Amniotic stem cell (primary cell): ENCODE results near the gene VSIG10L2.

Source experiments
- DNase-seq: peaks from one replicate; lab custom pipeline; 2025; lab: John Stamatoyannopoulos, UW

Gene VSIG10L2

DNA sequence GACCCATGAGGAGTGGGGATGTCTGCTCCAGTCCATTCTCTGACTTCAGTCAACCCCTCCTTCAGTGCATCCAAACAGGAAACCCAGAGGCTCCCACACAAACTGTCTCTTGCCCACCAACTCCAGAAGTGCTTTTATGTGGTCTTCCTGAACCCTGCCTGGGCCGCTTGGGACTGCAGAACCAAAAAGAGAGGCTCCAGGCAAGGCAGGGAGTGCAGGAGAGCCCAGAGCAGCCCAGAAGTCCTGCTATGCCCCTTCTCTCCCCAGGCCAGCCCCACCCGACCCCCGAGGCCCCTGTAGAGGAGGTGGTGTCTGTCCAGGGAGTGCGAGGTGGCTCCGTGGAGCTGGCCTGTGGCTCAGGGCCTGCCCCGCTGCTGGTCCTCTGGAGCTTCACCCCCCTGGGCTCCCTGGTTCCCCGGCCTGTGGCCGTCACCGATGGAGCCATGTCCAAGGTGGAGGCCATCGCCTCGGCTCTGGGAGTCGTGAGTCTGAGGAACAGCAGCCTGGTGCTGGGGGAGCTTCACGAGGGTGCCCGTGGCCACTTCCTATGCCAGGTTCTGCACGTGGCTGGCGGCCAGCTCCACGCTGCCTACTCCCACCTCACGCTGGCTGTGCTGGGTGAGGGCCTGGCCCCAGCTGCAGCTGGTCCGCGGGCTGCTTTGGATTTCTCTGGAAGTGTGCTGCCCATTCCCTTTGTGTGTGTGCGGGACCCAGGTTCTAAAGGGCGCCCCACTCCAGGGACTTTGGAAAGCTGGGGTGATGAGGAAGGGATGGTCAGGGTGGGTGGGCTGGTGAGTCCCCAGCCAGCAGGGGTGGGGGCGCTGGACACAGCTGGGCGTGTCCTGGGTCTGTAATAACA is 1.8 kb downstream of the VSIG10L2 start:
- DNase-seq = no peak

- no peak for DNase-seq
These were observed 2.6 kb downstream of the VSIG10L2 start for GRCh38 chr11:125948278-125949051.

DNA sequence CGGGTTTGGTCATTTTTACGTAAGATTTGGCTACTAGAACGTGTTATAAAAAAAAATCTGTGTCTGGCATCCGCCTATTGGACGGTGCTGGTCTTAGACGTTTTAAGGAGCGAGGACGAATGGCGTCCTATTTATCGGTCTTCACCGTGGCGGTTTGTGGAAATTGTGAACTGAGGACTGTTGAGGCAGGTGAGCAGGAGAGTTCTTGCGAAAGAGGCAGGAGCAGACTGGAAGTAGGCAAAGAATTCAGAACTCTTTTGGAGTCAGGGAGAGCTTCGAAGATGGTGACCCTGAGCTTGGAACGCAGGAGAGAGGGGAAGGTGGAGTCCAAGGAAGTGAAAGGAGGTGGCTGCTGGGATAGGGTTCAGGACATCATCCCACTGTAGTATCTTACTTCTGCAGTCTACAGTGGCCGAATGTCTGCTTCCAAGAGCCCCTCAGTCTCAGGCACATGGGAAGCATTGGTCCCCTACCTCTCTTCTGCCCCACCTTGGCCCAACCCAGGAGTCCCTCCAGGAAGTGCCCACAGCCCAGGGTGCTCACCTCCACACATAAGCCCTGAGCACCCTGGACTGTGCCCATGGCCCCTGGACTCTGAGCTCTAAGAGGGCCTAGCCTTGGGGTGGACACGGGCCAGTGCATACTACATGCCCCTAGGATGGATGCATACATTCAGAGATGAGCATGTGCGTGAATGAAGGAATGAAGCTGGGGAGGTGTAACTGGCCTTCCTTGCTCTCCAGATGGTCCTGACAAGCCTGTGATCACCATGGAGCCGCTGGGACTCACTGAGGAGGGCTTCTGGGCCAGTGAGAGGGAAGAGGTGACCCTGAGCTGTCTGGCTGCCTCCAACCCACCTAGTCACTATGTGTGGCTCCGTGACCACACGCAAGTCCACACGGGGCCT is 3.7 kb downstream of the VSIG10L2 start:
- DNase-seq = no peak

DNA sequence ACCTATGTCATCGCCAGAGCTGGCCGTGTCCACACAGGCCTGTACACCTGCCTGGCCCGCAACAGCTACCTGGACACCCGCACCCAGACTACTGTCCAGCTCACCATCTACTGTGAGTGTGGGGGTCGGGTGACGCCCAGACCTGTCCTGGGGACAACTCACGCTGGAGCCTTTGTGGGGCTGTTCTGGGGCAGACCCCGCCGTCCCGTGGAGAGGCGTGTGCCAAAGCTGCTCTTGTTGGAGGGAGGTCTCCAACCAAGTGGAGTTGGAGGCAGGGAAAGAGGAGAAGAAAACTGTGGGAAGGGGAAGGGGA is 4.3 kb downstream of the VSIG10L2 start:
- DNase-seq = no peak

DNA sequence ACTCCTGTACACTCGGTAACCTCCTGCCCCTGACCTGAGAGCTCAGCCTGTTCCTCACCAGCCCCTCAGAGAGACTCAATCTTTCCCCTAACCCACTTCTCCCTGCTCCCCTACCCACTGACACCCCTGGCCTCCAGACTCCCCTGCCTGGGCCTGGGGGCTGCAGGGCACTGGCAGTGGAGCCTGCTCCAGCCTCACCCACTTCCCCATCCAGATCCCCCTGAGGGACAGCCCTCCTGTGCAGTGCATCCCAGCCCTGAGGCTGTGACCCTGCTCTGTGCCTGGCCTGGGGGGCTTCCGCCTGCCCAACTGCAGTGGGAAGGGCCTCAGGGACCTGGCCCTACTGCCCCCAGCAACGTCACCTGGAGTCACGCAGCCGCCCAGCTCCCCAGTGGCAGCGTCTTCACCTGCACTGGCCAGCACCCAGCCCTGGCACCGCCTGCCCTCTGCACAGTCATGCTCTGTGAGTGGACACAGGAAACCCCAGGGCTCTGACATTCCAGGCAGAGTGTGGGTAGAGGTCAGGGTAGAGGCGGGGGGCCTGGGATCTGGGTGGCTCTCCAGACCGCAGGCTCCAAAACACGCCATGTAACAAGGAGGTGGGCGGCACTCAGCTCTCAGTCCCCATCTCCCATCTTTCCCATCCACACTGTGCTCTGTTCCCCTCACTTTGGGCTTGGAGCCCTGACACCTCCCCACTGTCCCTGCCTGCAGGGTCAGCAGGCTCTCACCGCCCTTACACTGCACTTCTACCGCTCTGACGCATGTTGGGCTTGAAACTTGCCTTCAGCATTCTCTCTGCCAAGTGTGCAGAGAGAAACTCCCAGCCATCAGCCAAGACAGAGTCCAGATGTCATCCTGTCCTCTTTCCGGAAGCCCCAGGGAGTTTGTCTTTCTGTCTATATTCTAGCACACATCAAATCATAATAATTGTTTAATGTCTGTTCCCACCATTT is 5.1 kb downstream of the VSIG10L2 start:
- no peak for DNase-seq

DNA sequence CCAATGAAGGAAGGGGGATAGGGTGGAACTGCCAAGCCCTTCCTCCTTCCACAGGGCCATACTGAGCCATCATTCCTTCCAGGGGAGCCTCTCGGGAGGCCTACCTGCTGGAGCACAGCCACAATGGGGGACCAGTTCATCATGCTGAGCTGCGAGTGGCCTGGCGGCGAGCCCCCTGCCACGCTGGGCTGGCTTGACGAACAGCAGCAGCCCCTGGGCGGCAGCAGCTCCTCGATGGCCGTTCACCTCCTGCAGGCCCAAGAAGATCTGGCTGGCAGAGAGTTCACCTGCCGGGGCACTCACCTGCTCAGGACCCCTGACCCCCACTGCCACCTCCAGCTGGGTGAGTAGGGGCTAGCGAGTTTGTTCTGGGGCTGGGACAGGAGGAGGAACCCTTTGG is 5.9 kb downstream of the VSIG10L2 start:
- DNase-seq = no peak

DNA sequence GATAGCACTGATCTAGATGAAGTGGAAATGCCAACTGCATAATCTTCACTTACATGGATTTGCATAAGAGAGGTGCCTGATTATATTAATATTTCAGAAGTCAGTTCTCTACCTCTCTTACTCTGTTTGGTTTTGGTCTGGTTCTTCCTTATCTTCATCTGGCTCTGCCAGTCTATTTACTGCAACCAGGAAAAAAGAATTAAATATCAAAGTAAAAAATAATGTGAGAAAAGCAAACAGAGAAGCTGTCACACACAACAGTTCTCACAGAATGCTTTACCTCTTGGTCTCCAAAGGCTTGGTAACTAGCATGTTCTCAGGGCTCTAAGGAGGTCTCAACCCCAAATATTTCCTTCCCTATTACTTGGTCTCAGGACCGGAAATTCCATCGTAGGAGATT is 6.7 kb downstream of the VSIG10L2 start:
- DNase-seq = no peak

GRCh38 chr11:125952973-125953372 is 7.1 kb downstream of the VSIG10L2 start:
- no peak for DNase-seq

DNA sequence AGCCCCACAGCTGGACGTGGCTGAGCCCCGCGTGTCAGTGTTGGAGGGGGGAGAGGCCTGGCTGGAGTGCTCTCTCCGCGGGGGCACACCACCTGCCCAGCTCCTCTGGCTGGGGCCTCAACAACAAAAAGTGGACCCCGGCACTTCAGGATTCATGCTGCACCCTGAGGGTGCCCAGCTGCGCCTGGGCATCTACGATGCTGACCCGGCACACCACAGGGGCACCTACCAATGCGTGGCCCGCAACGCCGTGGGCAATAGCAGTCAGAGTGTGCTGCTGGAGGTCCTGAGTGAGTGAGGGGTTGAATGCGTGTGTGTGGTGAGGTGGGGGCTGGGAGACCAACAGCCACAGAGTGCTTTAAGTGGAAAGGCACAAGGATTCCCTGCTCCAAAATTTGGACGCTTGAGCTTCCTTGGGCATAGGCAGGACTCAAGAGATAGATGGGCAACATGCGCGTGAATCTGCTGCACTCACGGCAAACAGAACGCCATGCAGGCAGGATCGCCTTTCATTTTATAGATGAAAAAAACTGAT is 7.6 kb downstream of the VSIG10L2 start:
- no peak for DNase-seq

- no peak for DNase-seq
These were observed 8.5 kb downstream of the VSIG10L2 start for GRCh38 chr11:125954123-125954944.

DNA sequence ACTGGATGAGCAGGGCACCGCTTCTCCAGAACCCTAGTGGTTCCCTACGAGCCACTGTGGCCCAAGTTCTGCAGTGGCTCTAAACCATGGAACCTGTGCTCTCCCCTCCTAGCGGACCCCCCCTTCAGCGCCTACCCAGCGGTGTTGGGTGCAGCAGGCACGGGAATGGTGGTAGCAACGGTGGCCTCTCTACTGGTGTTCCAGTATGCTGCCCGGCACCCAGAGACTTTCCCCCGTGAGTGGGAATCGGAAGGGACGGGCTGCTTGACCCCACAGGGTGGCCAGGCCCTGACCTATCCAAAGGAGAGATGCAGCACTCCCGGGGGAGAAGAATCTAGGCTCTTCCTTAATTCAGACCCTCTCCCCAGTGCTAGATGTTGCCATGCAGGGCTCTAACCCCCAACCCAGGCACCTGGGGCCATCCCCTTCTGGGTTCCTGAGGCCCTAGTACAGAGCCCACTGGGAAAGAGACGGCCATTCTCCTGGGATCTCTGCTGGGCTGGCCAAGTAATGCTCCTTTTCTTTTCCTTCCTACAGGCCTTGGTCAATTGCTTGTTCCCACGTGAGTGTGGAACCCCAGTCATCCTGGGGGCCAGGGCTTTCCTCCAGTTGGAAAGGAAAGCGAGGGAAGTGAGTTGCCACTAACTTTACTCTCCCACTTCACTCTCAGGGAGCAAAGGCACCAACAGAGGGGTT is 9.2 kb downstream of the VSIG10L2 start:
- no peak for DNase-seq

DNA sequence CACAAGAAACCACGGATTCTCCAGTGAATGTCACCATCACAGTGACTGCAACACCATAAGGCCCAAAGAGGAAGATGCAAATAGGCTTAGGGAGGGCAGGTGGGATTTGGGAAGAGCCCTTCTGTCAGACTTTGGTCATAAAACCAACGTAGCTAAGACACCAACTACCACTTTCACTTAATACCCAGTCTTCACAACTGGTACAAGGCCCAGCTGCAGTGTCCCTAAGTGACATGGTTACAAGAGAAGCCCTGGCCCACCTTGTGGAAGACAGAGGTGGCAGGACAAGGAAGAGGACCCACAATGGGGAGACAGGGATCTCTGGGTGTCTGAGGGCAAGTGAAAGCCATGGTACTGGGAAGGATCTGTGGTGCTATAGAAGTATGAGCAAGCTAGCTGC is 10.0 kb downstream of the VSIG10L2 start:
- DNase-seq = no peak

GRCh38 chr11:125956391-125957134 is 10.7 kb downstream of the VSIG10L2 start:
- no peak for DNase-seq

DNA sequence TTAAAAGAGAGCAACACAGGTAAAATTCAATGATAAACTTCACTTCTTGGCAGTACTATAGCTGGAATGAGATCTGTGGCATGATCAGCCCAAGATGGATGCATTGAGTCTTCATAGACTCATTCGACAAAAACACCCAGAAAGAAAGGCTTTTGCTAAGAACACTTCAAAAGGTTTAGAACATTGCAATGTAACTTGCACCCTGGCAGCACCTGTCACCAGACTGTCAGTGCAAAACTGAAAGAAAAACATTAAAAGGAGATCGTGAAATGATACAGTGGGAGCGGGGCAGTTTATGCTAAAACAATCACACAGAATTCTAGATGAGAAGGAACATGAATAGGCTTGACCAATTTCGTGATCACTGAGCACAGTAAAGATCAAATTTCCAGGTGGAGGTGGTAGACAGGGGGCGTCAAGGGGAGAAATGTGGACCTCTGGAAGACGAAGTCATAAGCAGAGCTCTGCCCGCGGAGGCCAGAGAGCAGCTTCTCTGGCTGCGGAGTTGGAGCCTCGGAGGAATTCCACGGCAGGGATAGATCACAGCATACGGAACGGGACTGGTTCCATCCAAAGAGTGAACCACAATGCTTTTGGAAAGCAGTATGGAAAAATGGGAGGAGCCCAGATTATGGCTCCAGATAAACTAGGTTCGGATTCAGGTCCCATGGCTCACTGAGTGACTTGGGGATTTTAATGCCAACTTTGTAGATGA is 11.9 kb downstream of the VSIG10L2 start:
- DNase-seq = no peak

- DNase-seq = no peak
These were observed 13.1 kb downstream of the VSIG10L2 start for GRCh38 chr11:125958872-125959400.

DNA sequence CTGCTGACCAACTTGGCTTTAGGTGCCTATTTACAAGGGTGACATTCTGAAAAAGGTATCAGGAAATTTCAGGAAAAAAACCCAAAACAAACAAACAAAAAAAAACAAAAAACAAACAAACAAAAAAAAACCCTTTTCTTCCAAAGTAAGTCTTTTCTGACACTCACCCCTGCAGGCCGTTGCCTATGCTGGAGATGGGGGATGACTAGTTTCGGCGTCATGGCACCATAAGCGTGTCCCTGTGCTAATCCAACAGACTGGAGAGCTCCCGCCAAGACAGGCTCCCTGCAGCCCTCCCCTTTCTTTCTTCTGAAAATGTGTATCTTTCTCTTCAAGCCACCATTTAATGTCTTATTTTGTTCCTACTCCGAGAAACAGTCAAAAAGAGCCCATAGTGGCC is 13.7 kb downstream of the VSIG10L2 start:
- DNase-seq = no peak

GRCh38 chr11:125959931-125960330 is 14.1 kb downstream of the VSIG10L2 start:
- no peak for DNase-seq

DNA sequence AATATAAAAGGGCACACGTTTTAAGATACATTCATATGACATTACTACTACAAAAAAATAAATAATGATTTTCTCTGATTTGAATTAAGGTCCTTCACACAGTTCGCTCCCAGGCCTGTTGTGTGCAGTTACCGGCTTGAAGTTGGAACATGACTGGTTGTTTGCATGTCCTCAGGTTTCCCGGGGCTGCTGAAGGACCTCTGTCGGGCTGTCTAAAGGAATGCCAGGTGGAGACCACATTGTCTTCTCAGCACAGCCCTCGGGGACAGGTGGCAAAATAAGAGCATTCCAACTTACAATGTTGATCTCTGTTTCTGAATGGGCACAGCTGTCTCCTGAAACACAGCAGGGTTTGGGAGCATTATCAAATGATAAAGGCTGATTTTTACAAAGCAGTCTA is 14.9 kb downstream of the VSIG10L2 start:
- DNase-seq = no peak
